ENCODE measurements around the gene SPEF2.

SPEF2 gene

GRCh38 chr5:35862126-35862525 is 244.5 kb downstream of the SPEF2 start:
- H3K9me3 ChIP-seq (ENCODE audit: control insufficient read depth, insufficient read depth, low read length) = no peaks in the 10 kb centered on the region
- no peaks in the 10 kb centered on the region for H3K36me3 ChIP-seq (ENCODE audit: insufficient read depth, low read length)
- peaks cover 6% of the 10 kb centered on the region; the same call in 1 of the 2 replicates for H3K4me1 ChIP-seq (ENCODE audit: insufficient read depth, low read length)
- no peak overlapping the region for H3K9ac ChIP-seq (ENCODE audit: low read depth, low read length)

- Histone ChIP-seq H3K9ac (ENCODE audit: low read depth, low read length) (no peak overlapping the region), H3K9me3 (ENCODE audit: control insufficient read depth, insufficient read depth, low read length) (no peaks in the 10 kb centered on the region), H3K4me1 (ENCODE audit: insufficient read depth, low read length) (no peaks in the 10 kb centered on the region; the same call in 1 of the 2 replicates), H3K36me3 (ENCODE audit: insufficient read depth, low read length) (no peaks in the 10 kb centered on the region)
These were observed 245.5 kb downstream of the SPEF2 start for GRCh38 chr5:35863159-35863558.

All from ES-I3 (cell line).